ENCODE measurements around the gene MAGEL2. TPM values are rescaled to one million over a fixed set of nuclear protein-coding genes. Genes with fewer than 3 reads are reported as not detected.

Gene MAGEL2
- total and polyA plus RNA-seq, 2 of the 8 experiments (the other 6 are each of a cell fraction or from before 2014, with no cell fraction given), result 0.63 to 4.5 TPM

Other genes starting within 250 kb of the MAGEL2 start
- gene GOLGA6L2, start 200.6 kb downstream of the MAGEL2 start, total RNA-seq (2021; fragmentation: NEBNext Ultra II Directional; extraction: Animal tissue kit (Norgen Biotek cat#: 25700)), result not detected in 2 replicates
- gene GOLGA6L2, start 200.6 kb downstream of the MAGEL2 start, polyA plus RNA-seq (2011; rRNA removed), result not detected in 2 replicates
- gene MKRN3, start 82.2 kb downstream of the MAGEL2 start, total RNA-seq (2021; fragmentation: NEBNext Ultra II Directional; extraction: Animal tissue kit (Norgen Biotek cat#: 25700)), result not detected in 2 replicates
- gene MKRN3, start 82.2 kb downstream of the MAGEL2 start, polyA plus RNA-seq (2011; rRNA removed), result not detected in 2 replicates
- gene NDN, start 39.4 kb upstream of the MAGEL2 start, total RNA-seq (2021; fragmentation: NEBNext Ultra II Directional; extraction: Animal tissue kit (Norgen Biotek cat#: 25700)), result 27.4 and 29.4 TPM in 2 replicates
- 39.3 and 40.9 TPM in 2 replicates for gene NDN, start 39.4 kb upstream of the MAGEL2 start, polyA plus RNA-seq (2011; rRNA removed)